PC-3 (cell line): ENCODE results near the gene SARDH. TPM values are rescaled to one million over a fixed set of nuclear protein-coding genes. Genes with fewer than 3 reads are reported as not detected.

Source experiments
- ATAC-seq: fragments of 200-7000 bp; cut with Tn5 transposase; 2 replicates; pipeline ENCODE4 v1.9.1; 2020; ENCODE audit warnings: mild to moderate bottlenecking, moderate library complexity
- BruUV-seq: library from RNA; stranded (reverse); fragments of 400-500 nt; replicated peaks from 2 replicates; lab custom pipeline; 2021; lab: Mats Ljungman, UMichigan
- CTCF ChIA-PET: fragments of 300-600 bp; sonication (Branson Sonifier 250); formaldehyde crosslinking; loops from one replicate; lab custom pipeline; 2022; ENCODE audit warnings: antibody characterized with exemption; lab: Charles Lee
- POLR2A ChIA-PET: fragments of 300-600 bp; sonication (Branson Sonifier 250); formaldehyde crosslinking; loops from one replicate; lab custom pipeline; 2022; ENCODE audit warnings: antibody characterized with exemption; ENCODE audit not compliant: unreplicated experiment; lab: Charles Lee
- DNase-seq: peaks from one replicate; pipeline ENCODE4 v3.0.0-alpha.2; 2015
- H2AFZ ChIP-seq: fragments of 300-600 bp; sonication (generic); 2 replicates; pipeline ENCODE4 v1.6.0; 2016; ENCODE audit warnings: antibody characterized with exemption, low read length
- H3F3A ChIP-seq: fragments of 300-600 bp; sonication (generic); one replicate; pipeline ENCODE4 v1.6.0; 2017; ENCODE audit warnings: antibody characterized with exemption, low read length, control low read depth, mild to moderate bottlenecking; ENCODE audit not compliant: unreplicated experiment
- H3K27ac ChIP-seq: fragments of 300-600 bp; sonication (generic); 2 replicates; pipeline ENCODE4 v1.5.1; 2016; ENCODE audit warnings: mild to moderate bottlenecking, low read length
- H3K27me3 ChIP-seq: fragments of 300-600 bp; sonication (generic); 2 replicates; pipeline ENCODE4 v1.6.1; 2016; ENCODE audit warnings: low read length, mixed read lengths
- H3K36me3 ChIP-seq: fragments of 300-600 bp; sonication (generic); 2 replicates; pipeline ENCODE4 v1.6.1; 2016; ENCODE audit warnings: low read depth, mixed run types, low read length, mixed read lengths
- H3K4me1 ChIP-seq: fragments of 300-600 bp; sonication (generic); 2 replicates; pipeline ENCODE4 v1.5.1; 2016; ENCODE audit warnings: low read length; ENCODE audit not compliant: insufficient read depth
- H3K4me2 ChIP-seq: fragments of 300-600 bp; sonication (generic); 2 replicates; pipeline ENCODE4 v1.6.0; 2016; ENCODE audit warnings: low read length
- H3K4me3 ChIP-seq: fragments of 300-600 bp; sonication (generic); 2 replicates; pipeline ENCODE4 v1.5.1; 2016; ENCODE audit warnings: mild to moderate bottlenecking, low read length, mixed read lengths
- H3K79me2 ChIP-seq: fragments of 300-600 bp; sonication (generic); 2 replicates; pipeline ENCODE4 v1.6.1; 2017; ENCODE audit warnings: low read length, mixed read lengths
- H3K9ac ChIP-seq: fragments of 300-600 bp; sonication (generic); 2 replicates; pipeline ENCODE4 v1.6.0; 2016; ENCODE audit warnings: mild to moderate bottlenecking, low read length
- H3K9me2 ChIP-seq: fragments of 300-600 bp; sonication (generic); replicated peaks from 2 replicates; pipeline ENCODE4 v1.6.1; 2016; ENCODE audit warnings: mixed run types, low read length, mixed read lengths
- H3K9me3 ChIP-seq: fragments of 300-600 bp; sonication (generic); 2 replicates; pipeline ENCODE4 v1.6.1; 2016; ENCODE audit warnings: low read length, mixed read lengths
- H4K20me1 ChIP-seq: fragments of 300-600 bp; sonication (generic); 2 replicates; pipeline ENCODE4 v1.6.1; 2016; ENCODE audit warnings: low read length, mixed read lengths
- EZH2 ChIP-seq: fragments of 300-600 bp; sonication (generic); IDR thresholded peaks from one replicate; pipeline ENCODE4 v1.6.1; 2017; ENCODE audit warnings: antibody characterized with exemption, mild to moderate bottlenecking, low read length; ENCODE audit not compliant: unreplicated experiment
- EZH2phosphoT487 ChIP-seq: fragments of 300-600 bp; sonication (generic); IDR thresholded peaks from 2 replicates; pipeline ENCODE4 v1.6.1; 2018; ENCODE audit warnings: mild to moderate bottlenecking, antibody characterized with exemption, low read length, borderline replicate concordance
- intact Hi-C: fragments of 100-400 bp; cut with micrococcal nuclease; formaldehyde crosslinking; loops from 2 replicates; pipeline ENCODE4 v1.9.0; 2023
- total RNA-seq: library from RNA; depleted of rRNA; stranded (reverse); fragments of >200 nt; gene quantifications from 2 replicates; pipeline ENCODE4 v1.2.3, GENCODE V29; 2014
- TF ChIP-seq, protein P1 (sequence below): fragments of 300-600 bp; sonication (generic); conservative IDR thresholded peaks from 2 replicates; pipeline ENCODE4 v1.5.1; 2017; ENCODE audit warnings: antibody characterized with exemption, low read depth, mild to moderate bottlenecking, low read length

SARDH gene
- total RNA-seq, 1 experiment from 2014 or later: 3.4 TPM

DNA sequence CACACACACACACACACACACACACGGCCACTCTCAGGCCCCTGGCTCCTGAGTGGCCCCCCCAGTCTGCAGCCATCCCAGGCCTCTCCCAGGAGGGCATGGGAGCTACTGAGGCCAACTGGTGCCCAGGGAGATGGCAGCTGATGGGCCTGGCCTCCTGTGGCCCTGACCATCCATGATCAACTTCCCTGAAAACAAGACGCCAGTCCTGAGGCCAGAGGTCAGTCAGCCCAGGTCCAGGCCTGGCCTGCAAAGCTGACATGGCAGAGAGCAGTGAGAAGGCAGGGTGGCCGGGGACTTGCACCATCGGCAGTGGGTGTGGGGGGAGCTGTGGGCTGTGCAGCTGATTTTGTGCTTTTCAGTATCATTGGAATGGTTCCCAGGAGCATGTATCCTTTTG lies 47.0 kb downstream of the SARDH start:
- no peak overlapping the region for H3K4me3 ChIP-seq
- ChIA-PET POLR2A (no interaction called here), CTCF (no interaction called here)
- H3K9ac ChIP-seq: no peak overlapping the region
- H2AFZ ChIP-seq: peak overlapping the region; percentile 40; the same call in 1 of the 2 replicates
- DNase-seq: no peak
- no peaks in the 10 kb centered on the region for H3F3A ChIP-seq
- H3K27ac ChIP-seq: peak overlapping the region; percentile 3; the same call in 1 of the 2 replicates
- intact Hi-C loops: no loop called here
- BruUV-seq: no TSS peak
- no peaks in the 10 kb centered on the region for H3K36me3 ChIP-seq
- H3K79me2 ChIP-seq: no peaks in the 10 kb centered on the region
- H3K4me2 ChIP-seq: peak overlapping the region; percentile 50
- TF ChIP-seq EZH2 (no peak), EZH2phosphoT487 (no peak)
- TF ChIP-seq, protein P1, sequence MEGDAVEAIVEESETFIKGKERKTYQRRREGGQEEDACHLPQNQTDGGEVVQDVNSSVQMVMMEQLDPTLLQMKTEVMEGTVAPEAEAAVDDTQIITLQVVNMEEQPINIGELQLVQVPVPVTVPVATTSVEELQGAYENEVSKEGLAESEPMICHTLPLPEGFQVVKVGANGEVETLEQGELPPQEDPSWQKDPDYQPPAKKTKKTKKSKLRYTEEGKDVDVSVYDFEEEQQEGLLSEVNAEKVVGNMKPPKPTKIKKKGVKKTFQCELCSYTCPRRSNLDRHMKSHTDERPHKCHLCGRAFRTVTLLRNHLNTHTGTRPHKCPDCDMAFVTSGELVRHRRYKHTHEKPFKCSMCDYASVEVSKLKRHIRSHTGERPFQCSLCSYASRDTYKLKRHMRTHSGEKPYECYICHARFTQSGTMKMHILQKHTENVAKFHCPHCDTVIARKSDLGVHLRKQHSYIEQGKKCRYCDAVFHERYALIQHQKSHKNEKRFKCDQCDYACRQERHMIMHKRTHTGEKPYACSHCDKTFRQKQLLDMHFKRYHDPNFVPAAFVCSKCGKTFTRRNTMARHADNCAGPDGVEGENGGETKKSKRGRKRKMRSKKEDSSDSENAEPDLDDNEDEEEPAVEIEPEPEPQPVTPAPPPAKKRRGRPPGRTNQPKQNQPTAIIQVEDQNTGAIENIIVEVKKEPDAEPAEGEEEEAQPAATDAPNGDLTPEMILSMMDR: no peak
- no peaks in the 10 kb centered on the region for H3K9me3 ChIP-seq
- H3K27me3 ChIP-seq: no peaks in the 10 kb centered on the region
- peaks cover 28% of the 10 kb centered on the region for H3K4me1 ChIP-seq
- ATAC-seq: no peak
- no peaks in the 10 kb centered on the region for H3K9me2 ChIP-seq
- H4K20me1 ChIP-seq: no peaks in the 10 kb centered on the region

DNA sequence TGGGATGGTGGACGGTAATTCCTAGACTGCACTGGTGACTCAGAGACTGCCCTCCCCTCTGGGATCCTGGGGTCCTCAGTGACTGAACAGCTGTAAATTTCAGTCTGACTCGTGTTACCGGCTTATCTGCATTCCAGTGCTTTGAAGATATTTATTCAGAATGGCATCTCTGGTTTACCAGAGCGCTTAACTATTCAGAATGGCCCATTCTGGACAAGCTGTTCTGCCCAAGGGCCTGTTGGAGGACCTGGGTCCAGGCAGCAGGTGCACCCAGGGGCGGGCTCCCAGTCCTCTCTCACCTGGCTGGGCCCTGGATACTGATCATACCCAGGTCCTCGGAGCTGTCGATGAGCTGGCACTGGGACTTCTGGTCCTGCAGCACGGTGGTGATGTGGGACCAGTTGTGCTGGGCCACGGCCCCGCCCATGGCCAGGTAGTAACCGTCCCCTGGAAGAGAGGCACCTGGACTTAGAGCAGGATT lies 48.0 kb downstream of the SARDH start:
- no TSS peak for BruUV-seq
- no peak overlapping the region for H3K27ac ChIP-seq
- TF ChIP-seq EZH2 (no peak), EZH2phosphoT487 (no peak)
- TF ChIP-seq, protein P1: no peak
- no peak overlapping the region for H3K9ac ChIP-seq
- H3K4me1 ChIP-seq: peaks cover 28% of the 10 kb centered on the region
- no peaks in the 10 kb centered on the region for H4K20me1 ChIP-seq
- POLR2A ChIA-PET: no interaction called here
- intact Hi-C loops: no loop called here
- DNase-seq: peak; percentile 68
- no peaks in the 10 kb centered on the region for H3K36me3 ChIP-seq
- H3K27me3 ChIP-seq: no peaks in the 10 kb centered on the region
- H3K4me3 ChIP-seq: no peak overlapping the region
- no peaks in the 10 kb centered on the region for H3K9me3 ChIP-seq
- H3K9me2 ChIP-seq: no peaks in the 10 kb centered on the region
- H3K4me2 ChIP-seq: no peak overlapping the region
- CTCF ChIA-PET: no interaction called here
- H3K79me2 ChIP-seq: no peaks in the 10 kb centered on the region
- no peak; the same call in 1 of the 2 replicates for ATAC-seq
- no peaks in the 10 kb centered on the region for H3F3A ChIP-seq
- no peak overlapping the region for H2AFZ ChIP-seq

GRCh38 chr9:133689151-133689763 lies 48.9 kb downstream of the SARDH start:
- Histone ChIP-seq H3K36me3 (no peaks in the 10 kb centered on the region), H3K27me3 (no peaks in the 10 kb centered on the region), H3F3A (no peaks in the 10 kb centered on the region), H3K9me2 (no peaks in the 10 kb centered on the region), H3K79me2 (no peaks in the 10 kb centered on the region), H3K4me3 (no peak overlapping the region), H4K20me1 (no peaks in the 10 kb centered on the region), H3K27ac (no peak overlapping the region), H3K4me2 (no peak overlapping the region), H3K9ac (no peak overlapping the region), H2AFZ (no peak overlapping the region), H3K4me1 (peaks cover 28% of the 10 kb centered on the region), H3K9me3 (no peaks in the 10 kb centered on the region)
- ChIA-PET POLR2A (no interaction called here), CTCF (no interaction called here)
- no peak for ATAC-seq
- no peak for TF ChIP-seq EZH2phosphoT487
- TF ChIP-seq, protein P1: no peak
- TF ChIP-seq EZH2: no peak
- no peak for DNase-seq
- intact Hi-C loops: no loop called here
- BruUV-seq: no TSS peak
